CD4-positive, alpha-beta T cell (primary cell): ENCODE measurements around the gene TPBGL. TPM values are rescaled to one million over a fixed set of nuclear protein-coding genes. Genes with fewer than 3 reads are reported as not detected.
"Not testable (repeated sequence)": the region's sequence is repeated elsewhere in the genome, so short reads cannot be mapped to it uniquely, and the experiment has no call there.

Source experiments
- ATAC-seq: fragments of 200-7000 bp; cut with Tn5 transposase; one replicate; pipeline ENCODE4 v1.10.0; 2022; ENCODE audit warnings: mild to moderate bottlenecking; ENCODE audit not compliant: poor library complexity
- CTCF ChIA-PET: fragments of 350-600 bp; sonication (Branson Sonifier 250); formaldehyde crosslinking; loops from one replicate; lab custom pipeline; 2021; ENCODE audit warnings: antibody characterized with exemption, inconsistent platforms; lab: Charles Lee
- POLR2A ChIA-PET: fragments of 350-600 bp; sonication (Branson Sonifier 250); formaldehyde crosslinking; loops from one replicate; lab custom pipeline; 2021; ENCODE audit warnings: antibody characterized with exemption, inconsistent platforms; lab: Charles Lee
- DNase-seq, 14 experiments: peaks; one replicate each; pipeline ENCODE4 v3.0.0-alpha.2; 2013 to 2020; ENCODE audit warnings: mixed read lengths in 2 of 14
- H3K27ac ChIP-seq, 2 donors: one replicate each; pipeline versions ENCODE4 v1.5.1 to v1.7.0; 2013; ENCODE audit warnings: low read length in 2 of 2, low read depth in 1 of 2, mild to moderate bottlenecking in 1 of 2
- H3K27me3 ChIP-seq, 2 experiments: 1 replicate in 1 of 2; 2 replicates in 1 of 2; pipeline versions ENCODE4 v1.6.1 to v1.7.0; 2013; ENCODE audit warnings: low read length in 2 of 2, control low read depth in 1 of 2, mild to moderate bottlenecking in 1 of 2, moderate library complexity in 1 of 2; ENCODE audit not compliant: insufficient read depth in 2 of 2, control insufficient read depth in 1 of 2
- H3K36me3 ChIP-seq: one replicate; pipeline ENCODE4 v1.6.1; 2013; ENCODE audit warnings: low read length, control low read depth; ENCODE audit not compliant: insufficient read depth
- H3K4me1 ChIP-seq: one replicate; pipeline ENCODE4 v1.6.1; 2013; ENCODE audit warnings: low read length, control low read depth; ENCODE audit not compliant: insufficient read depth
- H3K4me3 ChIP-seq: one replicate; pipeline ENCODE4 v1.5.1; 2013; ENCODE audit warnings: mild to moderate bottlenecking, low read length, moderate library complexity
- H3K9me3 ChIP-seq, 2 experiments: 1 replicate in 1 of 2; 2 replicates in 1 of 2; pipeline versions ENCODE4 v1.6.1 to v1.7.0; 2013; ENCODE audit warnings: low read length in 2 of 2, mild to moderate bottlenecking in 2 of 2, control low read depth in 1 of 2, moderate library complexity in 1 of 2; ENCODE audit not compliant: control insufficient read depth in 1 of 2, insufficient read depth in 1 of 2
- H3K27ac Mint-ChIP-seq: one replicate; pipeline ENCODE4 v1.8.0; 2020; ENCODE audit warnings: mixed read lengths
- H3K27me3 Mint-ChIP-seq: one replicate; pipeline ENCODE4 v1.8.0; 2021; ENCODE audit warnings: mixed read lengths
- H3K36me3 Mint-ChIP-seq: one replicate; pipeline ENCODE4 v1.8.0; 2021; ENCODE audit warnings: low read depth, mixed read lengths
- H3K4me1 Mint-ChIP-seq: one replicate; pipeline ENCODE4 v1.8.0; 2021; ENCODE audit warnings: low read depth, mixed read lengths
- H3K4me3 Mint-ChIP-seq: one replicate; pipeline ENCODE4 v1.8.0; 2020; ENCODE audit warnings: mild to moderate bottlenecking, mixed read lengths
- H3K9me3 Mint-ChIP-seq: one replicate; pipeline ENCODE4 v1.8.0; 2020; ENCODE audit warnings: mixed read lengths
- CTCF ChIP-seq: fragments of 200-600 bp; IDR thresholded peaks from one replicate; pipeline ENCODE4 v1.8.0; 2022; ENCODE audit warnings: antibody characterized with exemption, mild to moderate bottlenecking
- intact Hi-C, 2 experiments: fragments of 100-400 bp; cut with DNase I in 1 of 2; cut with micrococcal nuclease in 1 of 2; formaldehyde crosslinking; loops; one replicate each; pipeline versions ENCODE4 v1.15.1 to v1.9.0; 2023 to 2025; cut with DNase I, micrococcal nuclease
- total RNA-seq, 174 experiments: library from RNA in 2 of 174; stranded (reverse) in 2 of 174; gene quantifications; one replicate each; pipeline ENCODE4 v1.2.3 and lab custom pipeline; 2021 to 2026

TPBGL gene
- total RNA-seq, 2 experiments from 2014 or later, result 0.78 to 0.80 TPM

- Histone ChIP-seq H3K4me3 (no peak overlapping the region), H3K27me3 (no peaks in the 10 kb centered on the region), H3K4me1 (peaks cover 73% of the 10 kb centered on the region), H3K9me3 (no peaks in the 10 kb centered on the region), H3K36me3 (peaks cover 39% of the 10 kb centered on the region), H3K27ac (peak overlapping the region; percentile 62 to 91)
- POLR2A ChIA-PET, result interaction anchor here (2.5 kb wide), 1 partner anchor 11 kb away, joined by 17 read pairs; no protein-coding TSS in a partner anchor
- Mint-ChIP-seq H3K4me1 (peaks cover 62% of the 10 kb centered on the region), H3K27ac (peak overlapping the region; percentile 94), H3K4me3 (no peak overlapping the region), H3K27me3 (no peaks in the 10 kb centered on the region), H3K9me3 (no peaks in the 10 kb centered on the region), H3K36me3 (peaks cover 47% of the 10 kb centered on the region)
- DNase-seq (peak in 1 of 14 experiments; percentile 29), ATAC-seq (no peak)
- intact Hi-C loops, result loop anchor here in 1 of 2 experiments (10.0 kb wide), 2 partner anchors 248 to 262 kb away; no protein-coding TSS in a partner anchor
- TF ChIP-seq CTCF, result no peak
- CTCF ChIA-PET, result interaction anchor here (1.0 to 7.1 kb wide), 2 partner anchors 24 to 31 kb away, joined by 4 to 40 read pairs; no protein-coding TSS in a partner anchor
Measured at GRCh38 chr11:75272821-75273301, 32.3 kb downstream of the TPBGL start.

DNA sequence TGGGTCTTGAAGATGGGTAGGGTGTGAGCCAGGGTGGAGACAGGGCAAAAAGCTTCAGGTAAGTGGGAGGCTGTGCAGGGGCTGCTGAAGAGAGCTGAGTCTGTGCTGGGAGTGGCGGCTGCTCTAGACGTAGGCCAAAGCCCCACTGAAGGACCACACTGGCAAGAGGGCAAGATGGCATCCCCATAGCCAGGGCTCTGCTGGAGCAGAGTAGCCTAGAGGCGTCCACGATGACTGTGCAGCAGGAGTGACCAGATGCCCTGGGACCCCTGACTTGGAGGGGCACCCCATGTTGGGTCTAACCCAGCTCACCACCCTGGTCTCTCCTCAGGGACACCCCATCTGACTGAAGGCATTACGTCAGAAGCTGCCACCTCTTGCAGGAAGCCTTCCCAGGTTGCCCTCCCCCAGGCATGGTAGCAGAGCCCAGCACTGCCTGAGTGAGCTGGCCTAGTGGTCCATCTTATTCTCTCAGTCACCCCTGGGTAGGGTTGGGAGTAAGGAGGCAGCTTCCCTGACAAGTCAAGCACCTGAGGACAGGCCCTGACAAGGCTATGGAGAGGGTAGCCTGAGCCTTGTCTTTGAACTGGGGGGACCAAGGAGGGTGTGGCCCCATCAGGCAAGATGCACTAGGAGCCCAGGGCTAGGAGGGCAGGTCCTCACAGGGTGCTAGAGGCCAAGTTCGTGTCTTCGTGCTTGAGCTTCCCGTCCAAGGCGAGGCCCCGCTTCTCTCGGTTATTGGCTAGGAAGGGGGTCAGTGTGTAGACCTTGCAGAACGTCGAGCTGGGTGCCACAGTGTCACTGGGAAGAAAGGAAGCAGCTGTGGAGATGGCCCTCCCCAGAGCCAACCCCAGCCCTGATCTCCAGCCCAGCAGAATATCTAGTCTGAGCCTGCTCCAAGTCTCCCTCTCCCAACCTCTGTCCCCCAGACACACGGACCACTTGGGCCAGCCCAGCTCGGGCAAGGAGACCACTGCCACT is 33.1 kb downstream of the TPBGL start:
- H3K4me1 Mint-ChIP-seq, result peaks cover 66% of the 10 kb centered on the region
- Histone ChIP-seq H3K4me1 (peaks cover 81% of the 10 kb centered on the region), H3K27me3 (no peaks in the 10 kb centered on the region), H3K4me3 (no peak overlapping the region), H3K9me3 (no peaks in the 10 kb centered on the region), H3K27ac (peak overlapping the region; percentile 62 to 91), H3K36me3 (peaks cover 42% of the 10 kb centered on the region)
- H3K9me3 Mint-ChIP-seq, result no peaks in the 10 kb centered on the region
- intact Hi-C loops, result loop anchor here in 1 of 2 experiments (10.0 kb wide), 2 partner anchors 249 to 261 kb away; no protein-coding TSS in a partner anchor
- DNase-seq (peak in 1 of 14 experiments; percentile 34), ATAC-seq (no peak)
- no peak for TF ChIP-seq CTCF
- no peak overlapping the region for H3K4me3 Mint-ChIP-seq
- H3K36me3 Mint-ChIP-seq, result peaks cover 46% of the 10 kb centered on the region
- ChIA-PET CTCF (interaction anchor here (0.8 to 7.1 kb wide), 3 partner anchors 25 to 251 kb away, joined by 3 to 40 read pairs (median 4); no protein-coding TSS in a partner anchor), POLR2A (interaction anchor here (0.9 to 4.0 kb wide), 6 partner anchors 9 to 156 kb away, joined by 3 to 33 read pairs (median 8); no protein-coding TSS in a partner anchor)
- peak overlapping the region; percentile 94 for H3K27ac Mint-ChIP-seq
- no peaks in the 10 kb centered on the region for H3K27me3 Mint-ChIP-seq

GRCh38 chr11:75274716-75275115 is 34.1 kb downstream of the TPBGL start:
- H3K4me1 Mint-ChIP-seq, result peaks cover 74% of the 10 kb centered on the region
- not testable (repeated sequence) for ATAC-seq, H3K9me3 Mint-ChIP-seq, H3K27me3 ChIP-seq, H3K9me3 ChIP-seq, H3K27me3 Mint-ChIP-seq, H3K4me3 ChIP-seq, H3K4me3 Mint-ChIP-seq
- DNase-seq, result peak in 1 of 14 experiments; percentile 17
- H3K27ac Mint-ChIP-seq, result peak overlapping the region; percentile 94
- Histone ChIP-seq H3K27ac (peak overlapping the region; percentile 62 to 91), H3K36me3 (peaks cover 45% of the 10 kb centered on the region), H3K4me1 (peaks cover 90% of the 10 kb centered on the region)
- ChIA-PET CTCF (interaction anchor here (0.8 to 7.1 kb wide), 3 partner anchors 26 to 252 kb away, joined by 3 to 40 read pairs (median 22); no protein-coding TSS in a partner anchor), POLR2A (interaction anchor here (0.9 to 6.1 kb wide), 12 partner anchors 12 to 251 kb away, joined by 5 to 67 read pairs (median 21); partner anchors contain the start of genes ARRB1 and GDPD5)
- H3K36me3 Mint-ChIP-seq, result peaks cover 54% of the 10 kb centered on the region
- intact Hi-C loops, result loop anchor here (1.0 to 10.0 kb wide), 4 partner anchors 110 to 260 kb away; partner anchors contain the start of gene GDPD5 (in 1 of the 2)
